Osteoblast (primary cell): Measurements from ENCODE around the gene PFN1. TPM values are rescaled to one million over a fixed set of nuclear protein-coding genes. Genes with fewer than 3 reads are reported as not detected.

Source experiments
- DNase-seq: peaks from one replicate; pipeline ENCODE4 v3.0.0; 2011; ENCODE audit warnings: low spot score, mixed read lengths; ENCODE audit not compliant: insufficient read length; ENCODE audit errors: missing footprints
- H2AFZ ChIP-seq: 2 replicates; pipeline ENCODE4 v1.6.0; 2011; ENCODE audit warnings: mild to moderate bottlenecking, low read length
- H3K27ac ChIP-seq: 2 replicates; pipeline ENCODE4 v1.5.1; 2011; ENCODE audit warnings: mild to moderate bottlenecking, low read depth, low read length, moderate library complexity
- H3K27me3 ChIP-seq: 2 replicates; pipeline ENCODE4 v1.6.0; 2012; ENCODE audit warnings: mild to moderate bottlenecking, control low read depth, inconsistent platforms, low read length, moderate library complexity; ENCODE audit not compliant: insufficient read depth
- H3K36me3 ChIP-seq: 2 replicates; pipeline ENCODE4 v1.5.1; 2011; ENCODE audit warnings: mild to moderate bottlenecking, low read length, control low read depth, moderate library complexity; ENCODE audit not compliant: insufficient read depth
- H3K4me1 ChIP-seq: 2 replicates; pipeline ENCODE4 v1.5.1; 2011; ENCODE audit warnings: mild to moderate bottlenecking, low read length, control low read depth, moderate library complexity; ENCODE audit not compliant: insufficient read depth
- H3K4me2 ChIP-seq: 2 replicates; pipeline ENCODE4 v1.6.0; 2011; ENCODE audit warnings: mild to moderate bottlenecking, low read length; ENCODE audit not compliant: insufficient read depth
- H3K4me3 ChIP-seq: fragments of 200-600 bp; sonication (generic); 3 replicates; pipeline ENCODE4 v1.5.1; 2012; ENCODE audit warnings: mild to moderate bottlenecking, low read length, inconsistent platforms; ENCODE audit not compliant: insufficient read depth
- H3K79me2 ChIP-seq: 2 replicates; pipeline ENCODE4 v1.6.0; 2012; ENCODE audit warnings: mild to moderate bottlenecking, low read length, control low read depth, inconsistent platforms; ENCODE audit not compliant: insufficient read depth
- H3K9me3 ChIP-seq: 2 replicates; pipeline ENCODE4 v1.5.1; 2011; ENCODE audit warnings: low read depth, low read length, control low read depth
- H4K20me1 ChIP-seq: 2 replicates; pipeline ENCODE4 v1.6.0; 2012; ENCODE audit warnings: mild to moderate bottlenecking, low read length, control low read depth; ENCODE audit not compliant: insufficient read depth
- total RNA-seq: library from RNA; depleted of rRNA; stranded (reverse); fragments of >200 nt; gene quantifications from 2 replicates; pipeline ENCODE4 v1.2.3, GENCODE V29; 2012
- TF ChIP-seq, protein P1 (sequence below): IDR thresholded peaks from 2 replicates; pipeline ENCODE4 v1.5.1; 2011; ENCODE audit warnings: mild to moderate bottlenecking, low read depth, low read length, moderate library complexity; ENCODE audit errors: extremely low read depth

PFN1 gene
- 347 and 425 TPM in 2 replicates for total RNA-seq

DNA sequence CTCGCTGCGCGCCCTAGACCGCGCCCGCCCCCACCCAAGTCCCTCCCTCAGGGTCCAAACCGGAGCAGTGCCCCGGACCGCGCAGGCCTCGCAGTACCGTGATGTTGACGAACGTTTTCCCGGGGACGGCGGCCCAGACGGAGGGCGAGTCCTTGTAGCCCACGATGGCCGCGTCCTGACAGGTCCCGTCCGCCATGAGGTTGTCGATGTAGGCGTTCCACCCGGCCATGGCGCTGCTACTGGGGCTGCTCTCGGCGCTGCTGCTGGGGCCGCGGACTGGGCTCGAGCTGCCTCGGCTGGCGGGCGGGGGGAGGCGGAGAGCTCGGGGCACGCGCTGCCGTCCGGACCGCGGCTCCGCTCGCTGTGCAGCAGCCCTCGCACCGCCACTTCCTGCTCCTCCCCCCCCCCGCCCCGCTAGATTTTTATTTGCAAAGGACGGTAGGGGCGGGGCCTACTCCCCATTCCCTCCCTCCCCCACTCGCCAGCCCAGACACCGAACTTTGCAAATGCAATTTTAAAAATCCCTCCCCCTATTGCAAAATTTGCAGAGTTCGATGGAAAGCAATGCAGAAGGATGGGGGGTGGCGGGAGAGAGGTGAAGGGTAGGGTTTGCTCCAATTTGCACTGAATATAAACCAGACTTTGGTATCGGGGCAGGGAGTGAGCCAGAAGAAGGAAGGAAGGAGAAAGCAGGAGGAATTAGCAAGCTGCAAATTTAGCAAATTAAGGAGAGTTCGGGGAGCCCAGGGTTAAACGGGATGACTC lies at the start of gene PFN1:
Gene PFN1, minus strand, starts transcription at position 365 of the 765 bp plus-strand sequence. Its CDS starts 136 bp downstream, at position 229.
- H4K20me1 ChIP-seq, result peaks cover 45% of the 10 kb centered on the region
- TF ChIP-seq, protein P1, sequence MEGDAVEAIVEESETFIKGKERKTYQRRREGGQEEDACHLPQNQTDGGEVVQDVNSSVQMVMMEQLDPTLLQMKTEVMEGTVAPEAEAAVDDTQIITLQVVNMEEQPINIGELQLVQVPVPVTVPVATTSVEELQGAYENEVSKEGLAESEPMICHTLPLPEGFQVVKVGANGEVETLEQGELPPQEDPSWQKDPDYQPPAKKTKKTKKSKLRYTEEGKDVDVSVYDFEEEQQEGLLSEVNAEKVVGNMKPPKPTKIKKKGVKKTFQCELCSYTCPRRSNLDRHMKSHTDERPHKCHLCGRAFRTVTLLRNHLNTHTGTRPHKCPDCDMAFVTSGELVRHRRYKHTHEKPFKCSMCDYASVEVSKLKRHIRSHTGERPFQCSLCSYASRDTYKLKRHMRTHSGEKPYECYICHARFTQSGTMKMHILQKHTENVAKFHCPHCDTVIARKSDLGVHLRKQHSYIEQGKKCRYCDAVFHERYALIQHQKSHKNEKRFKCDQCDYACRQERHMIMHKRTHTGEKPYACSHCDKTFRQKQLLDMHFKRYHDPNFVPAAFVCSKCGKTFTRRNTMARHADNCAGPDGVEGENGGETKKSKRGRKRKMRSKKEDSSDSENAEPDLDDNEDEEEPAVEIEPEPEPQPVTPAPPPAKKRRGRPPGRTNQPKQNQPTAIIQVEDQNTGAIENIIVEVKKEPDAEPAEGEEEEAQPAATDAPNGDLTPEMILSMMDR, result no peak
- H2AFZ ChIP-seq, result peak within 1 kb of the TSS; percentile 85

GRCh38 chr17:4997302-4998026 lies 49.1 kb upstream of the PFN1 start, which contains the start of the genes INCA1 and KIF1C:
Gene INCA1, minus strand, starts transcription at chr17:4997522. Its CDS starts 3,085 bp downstream, at chr17:4994437.
Gene KIF1C, plus strand, starts transcription at chr17:4997950. Its CDS starts 2,297 bp downstream, at chr17:5000247.
- Histone ChIP-seq H3K9me3 (no peaks in the 10 kb centered on the region), H3K4me3 (peak within 1 kb of the TSS; percentile 96), H4K20me1 (peaks cover 24% of the 10 kb centered on the region), H3K79me2 (peaks cover 31% of the 10 kb centered on the region), H3K4me2 (peak within 1 kb of the TSS; percentile 94), H2AFZ (peak within 1 kb of the TSS; percentile 89), H3K4me1 (peaks cover 24% of the 10 kb centered on the region), H3K27ac (peak within 1 kb of the TSS; percentile 61), H3K36me3 (peaks cover 18% of the 10 kb centered on the region), H3K27me3 (no peaks in the 10 kb centered on the region)
- TF ChIP-seq, protein P1, result no peak
- peak; percentile 100 for DNase-seq

More for the DNA sequence above, at the start of gene PFN1:
- DNase-seq, result peak; percentile 99
- Histone ChIP-seq H3K27me3 (no peaks in the 10 kb centered on the region), H3K4me2 (peak within 1 kb of the TSS; percentile 97), H3K4me1 (peaks cover 48% of the 10 kb centered on the region), H3K4me3 (peak within 1 kb of the TSS; percentile 96), H3K9me3 (no peaks in the 10 kb centered on the region), H3K36me3 (peaks cover 35% of the 10 kb centered on the region), H3K27ac (peak within 1 kb of the TSS; percentile 83), H3K79me2 (peaks cover 49% of the 10 kb centered on the region)

DNA sequence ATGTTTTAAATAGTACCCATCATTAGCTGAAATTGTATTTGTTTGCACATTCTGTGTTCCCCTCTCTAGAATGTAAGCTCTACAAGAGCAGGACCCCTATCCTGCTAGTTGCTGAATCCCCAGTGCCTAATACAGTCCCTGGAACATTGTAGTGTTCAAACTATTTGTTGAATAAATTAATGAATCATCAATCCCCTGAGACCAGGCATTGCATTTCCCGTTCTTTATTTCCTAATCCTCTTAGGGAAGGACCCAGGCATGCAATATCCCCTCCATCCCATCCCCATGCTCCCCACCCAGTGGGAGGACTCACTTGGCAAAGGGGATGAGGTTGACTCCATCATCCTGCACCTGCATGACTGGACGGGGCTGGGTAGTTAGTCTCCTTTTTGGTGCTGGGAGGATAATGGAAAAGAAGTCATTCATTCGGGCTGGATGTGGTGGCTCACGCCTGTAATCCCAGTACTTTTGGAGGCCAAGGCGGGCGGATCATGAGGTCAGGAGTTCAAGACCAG lies 45.8 kb upstream of the PFN1 start:
- Histone ChIP-seq H3K79me2 (peaks cover 13% of the 10 kb centered on the region), H3K27me3 (no peaks in the 10 kb centered on the region), H3K4me1 (peaks cover 12% of the 10 kb centered on the region), H2AFZ (no peak overlapping the region), H3K4me3 (no peak overlapping the region), H3K27ac (no peak overlapping the region), H3K9me3 (no peaks in the 10 kb centered on the region), H4K20me1 (peaks cover 7% of the 10 kb centered on the region), H3K4me2 (no peak overlapping the region), H3K36me3 (no peaks in the 10 kb centered on the region)
- peak; percentile 56 for DNase-seq
- TF ChIP-seq, protein P1, result no peak
